ENCODE data around the gene MAP7D2.
"Not testable (repeated sequence)": the region's sequence is repeated elsewhere in the genome, so short reads cannot be mapped to it uniquely, and the experiment has no call there.

Gene MAP7D2

GRCh38 chrX:20116577-20117240 lies at the start of gene MAP7D2:
Gene MAP7D2 (minus strand): TSS chrX:20116907. CDS start chrX:20116879, 28 bp downstream.
- DNase-seq (ENCODE audit: low read depth in 2 of 3, low spot score in 1 of 3) = no peak

GRCh38 chrX:20162516-20162915 lies 45.8 kb upstream of the MAP7D2 start:
- DNase-seq (ENCODE audit: low read depth in 2 of 3, low spot score in 1 of 3) = not testable (repeated sequence)

- no peak for DNase-seq (ENCODE audit: low read depth in 2 of 3, low spot score in 1 of 3)
Observed at GRCh38 chrX:20159797-20160385, 43.2 kb upstream of the MAP7D2 start.

GRCh38 chrX:20151689-20152088 lies 35.0 kb upstream of the MAP7D2 start:
- DNase-seq (ENCODE audit: low read depth in 2 of 3, low spot score in 1 of 3) = no peak

GRCh38 chrX:20149326-20149725 lies 32.6 kb upstream of the MAP7D2 start:
- DNase-seq (ENCODE audit: low read depth in 2 of 3, low spot score in 1 of 3) = no peak

GRCh38 chrX:20147561-20147960 lies 30.9 kb upstream of the MAP7D2 start:
- no peak for DNase-seq (ENCODE audit: low read depth in 2 of 3, low spot score in 1 of 3)

GRCh38 chrX:20144491-20144890 lies 27.8 kb upstream of the MAP7D2 start:
- DNase-seq (ENCODE audit: low read depth in 2 of 3, low spot score in 1 of 3) = no peak

GRCh38 chrX:20143561-20143960 lies 26.9 kb upstream of the MAP7D2 start:
- no peak for DNase-seq (ENCODE audit: low read depth in 2 of 3, low spot score in 1 of 3)

GRCh38 chrX:20143111-20143510 lies 26.4 kb upstream of the MAP7D2 start:
- DNase-seq (ENCODE audit: low read depth in 2 of 3, low spot score in 1 of 3) = no peak

GRCh38 chrX:20141281-20142220 lies 24.8 kb upstream of the MAP7D2 start, which contains the start of gene EIF1AX:
Gene EIF1AX (minus strand): TSS chrX:20141838. CDS start chrX:20141640, 198 bp downstream.
- peak; percentile 89 to 97 (median 93) for DNase-seq (ENCODE audit: low read depth in 2 of 3, low spot score in 1 of 3)

- DNase-seq (ENCODE audit: low read depth in 2 of 3, low spot score in 1 of 3) = no peak
Observed at GRCh38 chrX:20140420-20140819, 23.7 kb upstream of the MAP7D2 start.

GRCh38 chrX:20139966-20140365 lies 23.3 kb upstream of the MAP7D2 start:
- DNase-seq (ENCODE audit: low read depth in 2 of 3, low spot score in 1 of 3) = no peak

- DNase-seq (ENCODE audit: low read depth in 2 of 3, low spot score in 1 of 3) = no peak
Observed at GRCh38 chrX:20135944-20136343, 19.2 kb upstream of the MAP7D2 start.

GRCh38 chrX:20132666-20133065 lies 16.0 kb upstream of the MAP7D2 start:
- DNase-seq (ENCODE audit: low read depth in 2 of 3, low spot score in 1 of 3) = no peak

- DNase-seq (ENCODE audit: low read depth in 2 of 3, low spot score in 1 of 3) = no peak
Observed at GRCh38 chrX:20130357-20130756, 13.7 kb upstream of the MAP7D2 start.

- DNase-seq (ENCODE audit: low read depth in 2 of 3, low spot score in 1 of 3) = no peak
Observed at GRCh38 chrX:20129547-20129946, 12.8 kb upstream of the MAP7D2 start.

- DNase-seq (ENCODE audit: low read depth in 2 of 3, low spot score in 1 of 3) = no peak
Observed at GRCh38 chrX:20128670-20129069, 12.0 kb upstream of the MAP7D2 start.

GRCh38 chrX:20127440-20127839 lies 10.7 kb upstream of the MAP7D2 start:
- not testable (repeated sequence) for DNase-seq (ENCODE audit: low read depth in 2 of 3, low spot score in 1 of 3)

GRCh38 chrX:20126833-20127232 lies 10.1 kb upstream of the MAP7D2 start:
- not testable (repeated sequence) for DNase-seq (ENCODE audit: low read depth in 2 of 3, low spot score in 1 of 3)

GRCh38 chrX:20124964-20125363 lies 8.3 kb upstream of the MAP7D2 start:
- DNase-seq (ENCODE audit: low read depth in 2 of 3, low spot score in 1 of 3) = no peak

- no peak for DNase-seq (ENCODE audit: low read depth in 2 of 3, low spot score in 1 of 3)
Observed at GRCh38 chrX:20118065-20118824, 1.5 kb upstream of the MAP7D2 start.

All from stimulated activated CD4-positive, alpha-beta T cell treated with anti-CD3 and anti-CD28 coated beads, Interleukin-12 subunit alpha, Interleukin-12 subunit beta, amount 100 ng/mL, for 48 hours (primary cell).